Effector memory CD8-positive, alpha-beta T cell (primary cell): ENCODE data around the gene PABPC4L.

Experiments
- ATAC-seq: fragments of 150-1000 bp; cut with Tn5 transposase; replicated peaks from 2 replicates; pipeline ENCODE4 v1.10.0; 2021; ENCODE audit warnings: mild to moderate bottlenecking, moderate library complexity
- DNase-seq, 3 experiments: peaks; one replicate each; pipeline ENCODE4 v3.0.0; 2021
- H3K27ac Mint-ChIP-seq, 2 donors: one replicate each; pipeline ENCODE4 v1.8.0; 2022; ENCODE audit warnings: mild to moderate bottlenecking in 2 of 2, mixed read lengths in 2 of 2, moderate library complexity in 2 of 2
- H3K27me3 Mint-ChIP-seq, 2 donors: one replicate each; pipeline ENCODE4 v1.8.0; 2022; ENCODE audit warnings: mixed read lengths in 2 of 2
- H3K36me3 Mint-ChIP-seq: one replicate; pipeline ENCODE4 v1.8.0; 2022; ENCODE audit warnings: mild to moderate bottlenecking, moderate library complexity, mixed read lengths; ENCODE audit not compliant: insufficient read depth
- H3K4me1 Mint-ChIP-seq, 2 donors: one replicate each; pipeline ENCODE4 v1.8.0; 2022; ENCODE audit warnings: low read depth in 2 of 2, mixed read lengths in 2 of 2
- H3K4me3 Mint-ChIP-seq, 2 donors: one replicate each; pipeline ENCODE4 v1.8.0; 2022; ENCODE audit warnings: mild to moderate bottlenecking in 2 of 2, mixed read lengths in 2 of 2, moderate library complexity in 2 of 2
- H3K9me3 Mint-ChIP-seq, 2 donors: one replicate each; pipeline ENCODE4 v1.8.0; 2022; ENCODE audit warnings: mixed read lengths in 2 of 2

PABPC4L gene

GRCh38 chr4:134174271-134174670 is 27.3 kb downstream of the PABPC4L start:
- no peaks in the 10 kb centered on the region for H3K36me3 Mint-ChIP-seq
- ATAC-seq: no peak
- H3K4me1 Mint-ChIP-seq: no peaks in the 10 kb centered on the region
- H3K27ac Mint-ChIP-seq: no peak overlapping the region
- H3K27me3 Mint-ChIP-seq: no peaks in the 10 kb centered on the region
- no peak overlapping the region for H3K4me3 Mint-ChIP-seq
- H3K9me3 Mint-ChIP-seq: peaks cover under 1 to 7% of the 10 kb centered on the region in 2 donors
- DNase-seq: no peak

- Mint-ChIP-seq H3K4me1 (no peaks in the 10 kb centered on the region), H3K9me3 (peaks cover 8 to 9% of the 10 kb centered on the region in 2 donors), H3K27me3 (no peaks in the 10 kb centered on the region), H3K27ac (no peak overlapping the region), H3K4me3 (no peak overlapping the region), H3K36me3 (no peaks in the 10 kb centered on the region)
- ATAC-seq (no peak), DNase-seq (no peak)
Observed at GRCh38 chr4:134160211-134160610, 41.4 kb downstream of the PABPC4L start.

- Mint-ChIP-seq H3K27me3 (no peaks in the 10 kb centered on the region), H3K9me3 (peaks cover 1 to 9% of the 10 kb centered on the region in 2 donors), H3K36me3 (peaks cover 3% of the 10 kb centered on the region), H3K4me3 (no peak overlapping the region), H3K27ac (no peak overlapping the region), H3K4me1 (no peaks in the 10 kb centered on the region)
- ATAC-seq (no peak), DNase-seq (no peak)
Observed at GRCh38 chr4:134154097-134154496, 47.5 kb downstream of the PABPC4L start.

- H3K27me3 Mint-ChIP-seq: no peaks in the 10 kb centered on the region
- no peak for DNase-seq
- H3K9me3 Mint-ChIP-seq: peaks cover 5 to 13% of the 10 kb centered on the region in 2 donors
- no peak overlapping the region for H3K4me3 Mint-ChIP-seq
- peaks cover 3% of the 10 kb centered on the region for H3K36me3 Mint-ChIP-seq
- ATAC-seq: no peak
- no peak overlapping the region for H3K27ac Mint-ChIP-seq
- H3K4me1 Mint-ChIP-seq: no peaks in the 10 kb centered on the region
Observed at GRCh38 chr4:134147941-134148340, 53.6 kb downstream of the PABPC4L start.
